Thyroid gland (tissue), 4 donors: ENCODE results near the gene ZNF839.

Experiments used
- POLR2A ChIP-seq, 2 donors: fragments of 450-650 bp; IDR thresholded peaks; one replicate each; pipeline ENCODE4 v1.6.1; 2017; ENCODE audit warnings: antibody characterized with exemption in 2 of 2, mild to moderate bottlenecking in 2 of 2, moderate library complexity in 1 of 2
- TF ChIP-seq, protein P1 (sequence below), 6 experiments: fragments of 200-600 bp in 3 of 6; fragments of 450-650 bp in 3 of 6; sonication (generic) in 3 of 6; IDR thresholded peaks; one replicate each; pipeline ENCODE4 v1.5.1; 2016 to 2019; ENCODE audit warnings: antibody characterized with exemption in 6 of 6, mild to moderate bottlenecking in 2 of 6, inconsistent platforms in 1 of 6, moderate library complexity in 1 of 6

DNA sequence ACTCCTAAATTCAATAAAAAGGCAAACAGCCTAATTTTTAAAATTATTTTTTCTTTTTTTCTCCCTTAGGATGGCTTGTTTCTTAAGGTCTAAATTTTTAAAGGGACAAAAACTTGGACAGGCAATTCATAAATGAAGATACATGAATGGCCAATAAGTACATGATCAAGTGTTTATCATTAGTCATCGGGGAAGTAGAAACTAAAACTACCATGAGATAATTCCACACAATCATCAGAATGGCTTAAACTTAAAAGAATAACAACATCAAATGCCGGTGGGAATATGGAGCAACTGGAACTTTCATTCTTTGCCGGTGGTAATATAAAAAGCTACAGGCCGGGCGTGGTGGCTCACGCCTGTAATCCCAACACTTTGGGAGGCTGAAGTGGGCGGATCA is 43.7 kb upstream of the ZNF839 start:
- TF ChIP-seq, protein P1, sequence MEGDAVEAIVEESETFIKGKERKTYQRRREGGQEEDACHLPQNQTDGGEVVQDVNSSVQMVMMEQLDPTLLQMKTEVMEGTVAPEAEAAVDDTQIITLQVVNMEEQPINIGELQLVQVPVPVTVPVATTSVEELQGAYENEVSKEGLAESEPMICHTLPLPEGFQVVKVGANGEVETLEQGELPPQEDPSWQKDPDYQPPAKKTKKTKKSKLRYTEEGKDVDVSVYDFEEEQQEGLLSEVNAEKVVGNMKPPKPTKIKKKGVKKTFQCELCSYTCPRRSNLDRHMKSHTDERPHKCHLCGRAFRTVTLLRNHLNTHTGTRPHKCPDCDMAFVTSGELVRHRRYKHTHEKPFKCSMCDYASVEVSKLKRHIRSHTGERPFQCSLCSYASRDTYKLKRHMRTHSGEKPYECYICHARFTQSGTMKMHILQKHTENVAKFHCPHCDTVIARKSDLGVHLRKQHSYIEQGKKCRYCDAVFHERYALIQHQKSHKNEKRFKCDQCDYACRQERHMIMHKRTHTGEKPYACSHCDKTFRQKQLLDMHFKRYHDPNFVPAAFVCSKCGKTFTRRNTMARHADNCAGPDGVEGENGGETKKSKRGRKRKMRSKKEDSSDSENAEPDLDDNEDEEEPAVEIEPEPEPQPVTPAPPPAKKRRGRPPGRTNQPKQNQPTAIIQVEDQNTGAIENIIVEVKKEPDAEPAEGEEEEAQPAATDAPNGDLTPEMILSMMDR (IDR thresholded peaks at IDR 0.05): no peak
- no peak for TF ChIP-seq POLR2A (IDR thresholded peaks at IDR 0.05)
